Endothelial cell of umbilical vein (primary cell): ENCODE data around the gene PRUNE1. TPM values are rescaled to one million over a fixed set of nuclear protein-coding genes. Genes with fewer than 3 reads are reported as not detected.

Experiments
- BruUV-seq: library from RNA; stranded (reverse); fragments of 400-500 nt; replicated peaks from 2 replicates; lab custom pipeline; 2021; lab: Mats Ljungman, UMichigan
- CTCF ChIA-PET: fragments of 300-600, 350-600 bp; sonication (Branson Sonifier 250); formaldehyde crosslinking; loops from one replicate; lab custom pipeline; 2021; ENCODE audit warnings: antibody characterized with exemption, inconsistent platforms; lab: Charles Lee
- POLR2A ChIA-PET: fragments of 300-600, 350-600 bp; sonication (Branson Sonifier 250); formaldehyde crosslinking; loops from one replicate; lab custom pipeline; 2021; ENCODE audit warnings: antibody characterized with exemption, inconsistent platforms; lab: Charles Lee
- DNase-seq: peaks from one replicate; pipeline ENCODE4 v3.0.0-alpha.2; 2011; ENCODE audit warnings: low read depth, low spot score
- FAIRE-seq: peaks from 2 replicates; lab custom pipeline; 2011; peaks lifted over from hg19 to GRCh38; lab: Jason Lieb, UNC
- H2AFZ ChIP-seq: 2 replicates; pipeline ENCODE4 v1.6.0; 2012; ENCODE audit warnings: low read depth, low read length, control low read depth, inconsistent platforms
- H3K27ac ChIP-seq: 2 replicates; pipeline ENCODE4 v1.5.1; 2011; ENCODE audit warnings: low read depth, mild to moderate bottlenecking, control low read depth, low read length, moderate library complexity; ENCODE audit not compliant: insufficient read depth
- H3K27me3 ChIP-seq, 2 experiments: 2 replicates each; pipeline versions ENCODE4 v1.6.0 to v1.6.1; 2011; ENCODE audit warnings: low read length in 2 of 2, mixed read lengths in 1 of 2; ENCODE audit not compliant: control insufficient read depth in 2 of 2, insufficient read depth in 2 of 2
- H3K36me3 ChIP-seq, 2 experiments: 2 replicates in 1 of 2; 3 replicates in 1 of 2; pipeline ENCODE4 v1.5.1; 2011; ENCODE audit warnings: low read length in 2 of 2, mild to moderate bottlenecking in 1 of 2, moderate library complexity in 1 of 2; ENCODE audit not compliant: control insufficient read depth in 2 of 2, insufficient read depth in 2 of 2; ENCODE audit errors: extremely low read depth in 1 of 2
- H3K4me1 ChIP-seq: 3 replicates; pipeline ENCODE4 v1.5.1; 2011; ENCODE audit warnings: mild to moderate bottlenecking, low read length; ENCODE audit not compliant: control insufficient read depth, insufficient read depth; ENCODE audit errors: extremely low read depth
- H3K4me2 ChIP-seq: 2 replicates; pipeline ENCODE4 v1.6.1; 2011; ENCODE audit warnings: low read length, control low read depth, mixed read lengths; ENCODE audit not compliant: insufficient read depth
- H3K4me3 ChIP-seq, 3 experiments: fragments of 200-600 bp in 1 of 3; sonication (generic), shearing (Covaris generic) in 1 of 3; replicated peaks in 1 of 3; 2 replicates each; pipeline ENCODE4 v1.5.1; 2011 to 2016; ENCODE audit warnings: control low read depth in 3 of 3, low read length in 3 of 3, mild to moderate bottlenecking in 2 of 3, inconsistent platforms in 1 of 3, low read depth in 1 of 3, moderate library complexity in 1 of 3; ENCODE audit not compliant: insufficient read depth in 1 of 3
- H3K79me2 ChIP-seq: 2 replicates; pipeline ENCODE4 v1.6.0; 2012; ENCODE audit warnings: low read length, inconsistent platforms; ENCODE audit not compliant: control insufficient read depth, insufficient read depth
- H3K9ac ChIP-seq: replicated peaks from 2 replicates; pipeline ENCODE3; 2011; ENCODE audit warnings: low read length, control low read depth; ENCODE audit not compliant: insufficient read depth; ENCODE audit errors: extremely low read depth
- H3K9me1 ChIP-seq: replicated peaks from 3 replicates; pipeline ENCODE4 v1.6.0; 2011; ENCODE audit warnings: mild to moderate bottlenecking, low read length; ENCODE audit not compliant: control insufficient read depth, insufficient read depth; ENCODE audit errors: extremely low read depth
- H3K9me3 ChIP-seq: replicated peaks from 2 replicates; pipeline ENCODE4 v1.5.1; 2012; ENCODE audit warnings: low read length, inconsistent platforms; ENCODE audit not compliant: control insufficient read depth, insufficient read depth
- H4K20me1 ChIP-seq: replicated peaks from 2 replicates; pipeline ENCODE3; 2011; ENCODE audit warnings: mild to moderate bottlenecking, low read length; ENCODE audit not compliant: control insufficient read depth, insufficient read depth; ENCODE audit errors: extremely low read depth
- CTCF ChIP-seq, 2 donors: IDR thresholded peaks; 1 replicate in 1 of 2; 2 replicates in 1 of 2; pipeline ENCODE4 v1.5.1; 2011; ENCODE audit warnings: low read length in 2 of 2, mild to moderate bottlenecking in 2 of 2, moderate library complexity in 2 of 2, control low read depth in 1 of 2, inconsistent platforms in 1 of 2, low read depth in 1 of 2; ENCODE audit not compliant: insufficient read depth in 1 of 2; ENCODE audit errors: extremely low read depth in 1 of 2
- EZH2 ChIP-seq: IDR thresholded peaks from 2 replicates; pipeline ENCODE4 v1.6.1; 2012; ENCODE audit warnings: borderline replicate concordance, low read depth, mild to moderate bottlenecking, moderate library complexity, low read length, inconsistent platforms; ENCODE audit not compliant: severe bottlenecking
- FOS ChIP-seq: IDR thresholded peaks from 2 replicates; pipeline ENCODE4 v1.6.1; 2011; ENCODE audit warnings: mild to moderate bottlenecking, low read length, moderate library complexity, borderline replicate concordance; ENCODE audit not compliant: insufficient read depth
- GATA2 ChIP-seq: IDR thresholded peaks from 2 replicates; pipeline ENCODE4 v1.7.0; 2011; ENCODE audit warnings: low read depth, mild to moderate bottlenecking, moderate library complexity, mixed read lengths, low read length; ENCODE audit not compliant: insufficient read length, insufficient read depth
- JUN ChIP-seq: IDR thresholded peaks from 2 replicates; pipeline ENCODE4 v1.6.1; 2011; ENCODE audit warnings: borderline replicate concordance, low read depth; ENCODE audit not compliant: insufficient read length, insufficient read depth
- MAX ChIP-seq: IDR thresholded peaks from 2 replicates; pipeline ENCODE4 v1.6.1; 2011; ENCODE audit not compliant: insufficient read depth, insufficient read length
- MYC ChIP-seq: IDR thresholded peaks from one replicate; pipeline ENCODE4 v1.6.1; 2011; ENCODE audit warnings: mild to moderate bottlenecking, low read depth, low read length
- POLR2A ChIP-seq: IDR thresholded peaks from 2 replicates; pipeline ENCODE4 v1.6.1; 2012; ENCODE audit warnings: low read depth, mild to moderate bottlenecking, control low read depth, low read length
- POLR2AphosphoS5 ChIP-seq: IDR thresholded peaks from 2 replicates; pipeline ENCODE4 v1.6.1; 2012; ENCODE audit warnings: low read depth, mild to moderate bottlenecking, control low read depth, low read length, moderate library complexity; ENCODE audit not compliant: insufficient read depth
- dilution Hi-C: fragments of 300-500 bp; cut with MboI; formaldehyde crosslinking; loops from one replicate; pipeline ENCODE4 v1.15.0; 2019; ENCODE audit warnings: low sequenced_read_pairs; ENCODE audit not compliant: extremely low pct_ligation_motif_present
- intact Hi-C: fragments of 100-400 bp; cut with micrococcal nuclease; formaldehyde crosslinking; loops from one replicate; pipeline ENCODE4 v1.10.0; 2022
- polyA plus RNA-seq, 4 experiments: library from polyadenylated mRNA; depleted of rRNA in 3 of 4; stranded (reverse) in 3 of 4; unstranded in 1 of 4; fragments of >200 nt; gene quantifications; 2 replicates each; pipeline versions ENCODE4 v1.2.1 to v1.2.3, GENCODE V29; 2011 to 2012; ENCODE audit warnings: missing spikeins in 1 of 4
- total RNA-seq: library from RNA; stranded (reverse); gene quantifications from 2 replicates; pipeline ENCODE4 v1.2.3, GENCODE V29; 2021

The PRUNE1 gene
- total and polyA plus RNA-seq, 2 donors (not counting 3 experiments of a cell fraction or from before 2014, with no cell fraction given), result 8.6 to 17.5 TPM

- no peaks in the 10 kb centered on the region for H3K9me1 ChIP-seq
- H3K27ac ChIP-seq, result peak overlapping the region; percentile 91
- H3K4me3 ChIP-seq, result peak overlapping the region; percentile 82 to 94 (median 91)
- FAIRE-seq (peak; percentile 69), DNase-seq (no peak)
- no peaks in the 10 kb centered on the region for H3K9me3 ChIP-seq
- H3K27me3 ChIP-seq, result no peaks in the 10 kb centered on the region
- peak overlapping the region; percentile 90 for H3K9ac ChIP-seq
- dilution Hi-C loops, result no loop called here
- peaks cover under 1% of the 10 kb centered on the region for H4K20me1 ChIP-seq
- peaks cover 93% of the 10 kb centered on the region for H3K79me2 ChIP-seq
- intact Hi-C loops, result loop anchor here (1.0 kb wide), 1 partner anchor 9 kb away; the partner anchor contains the start of gene GABPB2
- peaks cover 29% of the 10 kb centered on the region for H3K4me1 ChIP-seq
- peaks cover under 1 to 3% of the 10 kb centered on the region in 2 experiments for H3K36me3 ChIP-seq
- no peak overlapping the region for H2AFZ ChIP-seq
- BruUV-seq, result no TSS peak
- ChIA-PET CTCF (interaction anchor here (1.4 to 6.1 kb wide), 5 partner anchors 9 to 38 kb away, joined by 3 to 39 read pairs (median 7); partner anchors contain the start of genes C1orf56 and GABPB2), POLR2A (interaction anchor here (0.9 kb wide), 1 partner anchor 9 kb away, joined by 3 read pairs; no protein-coding TSS in a partner anchor)
- TF ChIP-seq MAX (no peak), CTCF (IDR thresholded peaks at IDR 0.05; ENCODE audit: extremely low read depth in 1 of 2, insufficient read depth in 1 of 2, low read depth in 1 of 2, low read length in 2 of 2) (no peak), POLR2A (no peak), POLR2AphosphoS5 (no peak), FOS (no peak), EZH2 (no peak), MYC (no peak), JUN (no peak), GATA2 (no peak)
- peak overlapping the region; percentile 96 for H3K4me2 ChIP-seq
Measured at GRCh38 chr1:151061704-151062103, 53.5 kb downstream of the PRUNE1 start.
